Keratinocyte (primary cell): ENCODE results near the gene RELCH. TPM values are rescaled to one million over a fixed set of nuclear protein-coding genes. Genes with fewer than 3 reads are reported as not detected.

Experiments
- DNase-seq: peaks from one replicate; pipeline ENCODE4 v3.0.0-alpha.2; 2011; ENCODE audit warnings: low read depth, missing footprints, low spot score
- FAIRE-seq: peaks from 2 replicates; lab custom pipeline; 2011; peaks lifted over from hg19 to GRCh38; lab: Jason Lieb, UNC
- H2AFZ ChIP-seq: 2 replicates; pipeline ENCODE4 v1.6.0; 2012; ENCODE audit warnings: low read length, control low read depth, inconsistent platforms; ENCODE audit not compliant: control insufficient read depth
- H3K27ac ChIP-seq: 2 replicates; pipeline ENCODE4 v1.5.1; 2011; ENCODE audit warnings: low read length; ENCODE audit not compliant: control insufficient read depth, insufficient read depth
- H3K27me3 ChIP-seq: 3 replicates; pipeline ENCODE4 v1.6.0; 2011; ENCODE audit warnings: low read length; ENCODE audit not compliant: control insufficient read depth, insufficient read depth; ENCODE audit errors: extremely low read depth
- H3K36me3 ChIP-seq, 2 experiments: 2 replicates in 1 of 2; 3 replicates in 1 of 2; pipeline ENCODE4 v1.5.1; 2011; ENCODE audit warnings: low read length in 2 of 2, mild to moderate bottlenecking in 1 of 2; ENCODE audit not compliant: control insufficient read depth in 2 of 2, insufficient read depth in 2 of 2; ENCODE audit errors: extremely low read depth in 1 of 2
- H3K4me1 ChIP-seq: 3 replicates; pipeline ENCODE4 v1.5.1; 2011; ENCODE audit warnings: low read length; ENCODE audit not compliant: control insufficient read depth, insufficient read depth; ENCODE audit errors: extremely low read depth
- H3K4me2 ChIP-seq: 3 replicates; pipeline ENCODE4 v1.6.0; 2011; ENCODE audit warnings: low read depth, low read length; ENCODE audit not compliant: control insufficient read depth, insufficient read depth; ENCODE audit errors: extremely low read depth
- H3K4me3 ChIP-seq, 3 experiments: fragments of 200-600 bp in 1 of 3; sonication (generic) in 1 of 3; 2 replicates in 2 of 3; 3 replicates in 1 of 3; pipeline ENCODE4 v1.5.1; 2011 to 2016; ENCODE audit warnings: low read length in 3 of 3, mild to moderate bottlenecking in 3 of 3, control low read depth in 2 of 3, inconsistent platforms in 1 of 3, low read depth in 1 of 3, mixed read lengths in 1 of 3, mixed run types in 1 of 3, moderate library complexity in 1 of 3; ENCODE audit not compliant: control insufficient read depth in 2 of 3, insufficient read depth in 2 of 3; ENCODE audit errors: extremely low read depth in 1 of 3
- H3K79me2 ChIP-seq: 2 replicates; pipeline ENCODE4 v1.6.0; 2012; ENCODE audit warnings: low read length; ENCODE audit not compliant: control insufficient read depth, insufficient read depth
- H3K9ac ChIP-seq: 3 replicates; pipeline ENCODE4 v1.6.0; 2011; ENCODE audit warnings: low read length; ENCODE audit not compliant: control insufficient read depth, insufficient read depth; ENCODE audit errors: extremely low read depth
- H3K9me1 ChIP-seq: 3 replicates; pipeline ENCODE4 v1.6.0; 2011; ENCODE audit warnings: low read length; ENCODE audit not compliant: control insufficient read depth, insufficient read depth; ENCODE audit errors: extremely low read depth
- H3K9me3 ChIP-seq: 2 replicates; pipeline ENCODE4 v1.5.1; 2012; ENCODE audit warnings: low read depth, low read length; ENCODE audit not compliant: control insufficient read depth
- H4K20me1 ChIP-seq: 3 replicates; pipeline ENCODE4 v1.6.0; 2011; ENCODE audit warnings: low read length; ENCODE audit not compliant: control insufficient read depth, insufficient read depth; ENCODE audit errors: extremely low read depth
- CTCF ChIP-seq, 3 experiments: IDR thresholded peaks in 1 of 3; conservative IDR thresholded peaks in 1 of 3; optimal IDR thresholded peaks in 1 of 3; 2 replicates in 2 of 3; 3 replicates in 1 of 3; pipeline versions ENCODE3 to v1.5.1; 2011; ENCODE audit warnings: low read length in 3 of 3, mild to moderate bottlenecking in 3 of 3, moderate library complexity in 2 of 3, control low read depth in 1 of 3, inconsistent platforms in 1 of 3; ENCODE audit not compliant: insufficient read depth in 2 of 3; ENCODE audit errors: extremely low read depth in 1 of 3
- EZH2 ChIP-seq: IDR thresholded peaks from one replicate; pipeline ENCODE4 v1.6.1; 2012; ENCODE audit warnings: inconsistent platforms, mild to moderate bottlenecking, low read length, moderate library complexity
- dilution Hi-C: fragments of 300-500 bp; cut with MboI; formaldehyde crosslinking; loops from one replicate; pipeline ENCODE4 v1.7.0; 2020; ENCODE audit warnings: low sequenced_read_pairs; ENCODE audit not compliant: extremely low pct_ligation_motif_present
- polyA plus RNA-seq, 5 experiments: library from polyadenylated mRNA; depleted of rRNA in 3 of 5; stranded (reverse) in 3 of 5; stranded (forward) in 1 of 5; unstranded in 1 of 5; fragments of >200 nt; gene quantifications; 1 replicate in 1 of 5; 2 replicates in 3 of 5; 3 replicates in 1 of 5; pipeline versions ENCODE4 v1.2.1 to v1.2.3, GENCODE V29; 2011 to 2012; ENCODE audit warnings: missing spikeins in 2 of 5, low read depth in 1 of 5, low replicate concordance in 1 of 5

RELCH gene
- polyA plus RNA-seq, 1 donor (not counting 4 experiments of a cell fraction or from before 2014, with no cell fraction given), result 21.8 TPM

- H3K36me3 ChIP-seq, result peaks cover 4 to 13% of the 10 kb centered on the region in 2 experiments
- no peak overlapping the region for H3K27ac ChIP-seq
- TF ChIP-seq CTCF (optimal IDR thresholded peaks at IDR 0.05 in 1 of 3, IDR thresholded peaks at IDR 0.05 in 1 of 3, conservative IDR thresholded peaks at IDR 0.05 in 1 of 3; ENCODE audit: extremely low read depth in 1 of 3, insufficient read depth in 2 of 3, low read length in 3 of 3), result no peak
- H3K27me3 ChIP-seq, result no peaks in the 10 kb centered on the region
- H3K9me3 ChIP-seq, result no peaks in the 10 kb centered on the region
- no peak overlapping the region for H3K9ac ChIP-seq
- no peak overlapping the region for H3K4me3 ChIP-seq
- DNase-seq (no peak), FAIRE-seq (no peak)
- no peaks in the 10 kb centered on the region for H4K20me1 ChIP-seq
- no peak overlapping the region for H2AFZ ChIP-seq
- no peaks in the 10 kb centered on the region for H3K4me1 ChIP-seq
- dilution Hi-C loops, result no loop called here
- H3K4me2 ChIP-seq, result no peak overlapping the region
- H3K9me1 ChIP-seq, result no peaks in the 10 kb centered on the region
- H3K79me2 ChIP-seq, result no peaks in the 10 kb centered on the region
Observed at GRCh38 chr18:62262061-62262460, 75.0 kb downstream of the RELCH start.

GRCh38 chr18:62264984-62265383 is 77.9 kb downstream of the RELCH start:
- H4K20me1 ChIP-seq, result no peaks in the 10 kb centered on the region
- peaks cover 2 to 8% of the 10 kb centered on the region in 2 experiments for H3K36me3 ChIP-seq
- H3K4me3 ChIP-seq, result no peak overlapping the region
- DNase-seq (no peak), FAIRE-seq (no peak)
- dilution Hi-C loops, result no loop called here
- no peak overlapping the region for H3K9ac ChIP-seq
- H3K79me2 ChIP-seq, result no peaks in the 10 kb centered on the region
- H3K4me1 ChIP-seq, result no peaks in the 10 kb centered on the region
- no peak overlapping the region for H3K27ac ChIP-seq
- H3K9me1 ChIP-seq, result no peaks in the 10 kb centered on the region
- H2AFZ ChIP-seq, result no peak overlapping the region
- TF ChIP-seq CTCF (optimal IDR thresholded peaks at IDR 0.05 in 1 of 3, IDR thresholded peaks at IDR 0.05 in 1 of 3, conservative IDR thresholded peaks at IDR 0.05 in 1 of 3; ENCODE audit: extremely low read depth in 1 of 3, insufficient read depth in 2 of 3, low read length in 3 of 3) (no peak), EZH2 (no peak)
- H3K27me3 ChIP-seq, result no peaks in the 10 kb centered on the region
- H3K4me2 ChIP-seq, result no peak overlapping the region
- no peaks in the 10 kb centered on the region for H3K9me3 ChIP-seq
